HG03354 (cell line): Measurements from ENCODE around the gene DHRS9.
"Not testable (repeated sequence)": the region's sequence is repeated elsewhere in the genome, so short reads cannot be mapped to it uniquely, and the experiment has no call there.

Source experiments
- ATAC-seq: cut with Tn5 transposase; IDR thresholded peaks from one replicate; pipeline ENCODE4 v1.9.1; 2021; ENCODE audit warnings: mild to moderate bottlenecking; ENCODE audit not compliant: unreplicated experiment, poor library complexity, severe bottlenecking

The DHRS9 gene

GRCh38 chr2:169119851-169120250 lies 50.5 kb downstream of the DHRS9 start:
- ATAC-seq = no peak

GRCh38 chr2:169129703-169130243 lies 60.4 kb downstream of the DHRS9 start:
- ATAC-seq = no peak

GRCh38 chr2:169131587-169132512 lies 62.5 kb downstream of the DHRS9 start:
- peak; percentile 90 for ATAC-seq

GRCh38 chr2:169134272-169134671 lies 64.9 kb downstream of the DHRS9 start:
- not testable (repeated sequence) for ATAC-seq

GRCh38 chr2:169136428-169136827 lies 67.1 kb downstream of the DHRS9 start:
- ATAC-seq = not testable (repeated sequence)

- ATAC-seq = no peak
Observed at GRCh38 chr2:169136885-169137534, 67.6 kb downstream of the DHRS9 start.

GRCh38 chr2:169137924-169138323 lies 68.6 kb downstream of the DHRS9 start:
- no peak for ATAC-seq

- no peak for ATAC-seq
Observed at GRCh38 chr2:169139145-169139544, 69.8 kb downstream of the DHRS9 start.

GRCh38 chr2:169139993-169140767 lies 70.8 kb downstream of the DHRS9 start:
- no peak for ATAC-seq

- ATAC-seq = peak; percentile 71
Observed at GRCh38 chr2:169141713-169142352, 72.5 kb downstream of the DHRS9 start.

GRCh38 chr2:169143998-169144397 lies 74.6 kb downstream of the DHRS9 start:
- ATAC-seq = no peak
